Gastrocnemius medialis (tissue), 4 donors: ENCODE results near the gene ICA1L. TPM values are rescaled to one million over a fixed set of nuclear protein-coding genes. Genes with fewer than 3 reads are reported as not detected.

Source experiments
- ATAC-seq, 2 donors: fragments of 150-250 bp; one replicate each; pipeline ENCODE4 v1.9.1; 2016
- DNase-seq, 2 donors: peaks; one replicate each; pipeline ENCODE4 v3.0.0-alpha.2; 2019
- H3K27ac ChIP-seq, 4 donors: fragments of 200-600 bp; sonication (generic); 1 replicate in 1 of 4; 2 replicates in 3 of 4; pipeline ENCODE4 v1.5.1; 2016 to 2018; ENCODE audit warnings: mild to moderate bottlenecking in 2 of 4, moderate library complexity in 1 of 4
- H3K27me3 ChIP-seq, 3 donors: fragments of 200-600 bp; sonication (generic) in 2 of 3; 1 replicate in 1 of 3; 2 replicates in 2 of 3; pipeline versions ENCODE4 v1.5.1 to v1.6.0; 2016 to 2019; ENCODE audit warnings: mild to moderate bottlenecking in 1 of 3, moderate library complexity in 1 of 3
- H3K36me3 ChIP-seq, 2 donors: fragments of 200-600 bp; sonication (generic) in 1 of 2; one replicate each; pipeline ENCODE4 v1.5.1; 2017 to 2018
- H3K4me1 ChIP-seq, 2 donors: fragments of 200-600 bp; sonication (generic) in 1 of 2; one replicate each; pipeline ENCODE4 v1.5.1; 2016 to 2017; ENCODE audit warnings: mild to moderate bottlenecking in 2 of 2
- H3K4me3 ChIP-seq, 4 donors: fragments of 200-600 bp; sonication (generic) in 3 of 4; 1 replicate in 1 of 4; 2 replicates in 3 of 4; pipeline ENCODE4 v1.5.1; 2016 to 2019; ENCODE audit warnings: mild to moderate bottlenecking in 2 of 4
- H3K9me3 ChIP-seq, 3 donors: fragments of 200-600 bp; sonication (generic) in 2 of 3; 1 replicate in 1 of 3; 2 replicates in 2 of 3; pipeline ENCODE4 v1.5.1; 2016 to 2019
- POLR2A ChIP-seq, 2 donors: fragments of 450-650 bp; IDR thresholded peaks; one replicate each; pipeline ENCODE4 v1.6.1; 2017; ENCODE audit warnings: antibody characterized with exemption in 2 of 2, mild to moderate bottlenecking in 2 of 2, moderate library complexity in 2 of 2
- in situ Hi-C, 4 donors: fragments of 200-750 bp; cut with MboI; loops; one replicate each; pipeline versions ENCODE4 v1.15.0 to v1.8.0; 2017; ENCODE audit warnings: low sequenced_read_pairs in 4 of 4
- intact Hi-C: fragments of 100-400 bp; cut with DNase I; formaldehyde crosslinking; loops from one replicate; pipeline ENCODE4 v1.15.1; 2023; ENCODE audit warnings: low total_unique reads
- total RNA-seq, 4 donors: library from RNA; depleted of rRNA; stranded (reverse); fragments of >200 nt; gene quantifications; one replicate each; pipeline versions ENCODE4 v1.1.0 to v1.2.3, GENCODE V29; 2016
- TF ChIP-seq, protein P1 (sequence below), 5 experiments: fragments of 450-650 bp in 3 of 5; fragments of 200-600 bp in 2 of 5; sonication (generic) in 2 of 5; IDR thresholded peaks in 4 of 5; conservative IDR thresholded peaks in 1 of 5; 1 replicate in 4 of 5; 2 replicates in 1 of 5; pipeline ENCODE4 v1.5.1; 2016 to 2019; ENCODE audit warnings: antibody characterized with exemption in 5 of 5, mild to moderate bottlenecking in 3 of 5, moderate library complexity in 3 of 5

ICA1L gene
- total RNA-seq, 4 donors from 2014 or later, result 2.6 to 7.4 (median 4.8) TPM

DNA sequence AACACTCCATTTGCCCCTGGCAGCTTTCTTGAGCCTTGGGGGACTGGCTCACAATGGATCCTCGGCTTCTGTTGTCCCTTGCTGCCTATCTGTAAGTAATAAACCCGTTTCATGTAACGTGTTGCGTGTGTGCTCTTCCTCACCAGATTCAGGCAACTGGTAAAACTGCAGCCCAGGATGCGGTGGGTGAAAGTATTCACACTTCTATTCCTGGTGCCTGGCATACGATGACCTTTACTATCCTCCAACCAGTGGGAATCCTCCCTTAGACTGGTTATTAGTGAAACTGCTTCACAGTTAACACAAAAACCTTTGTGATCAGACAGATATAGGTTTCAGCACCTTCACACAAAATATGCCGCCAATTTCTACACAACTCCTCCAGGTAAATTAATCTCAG lies 13.6 kb upstream of the ICA1L start:
- Histone ChIP-seq H3K36me3 (peaks cover 0 to 57% of the 10 kb centered on the region in 2 donors), H3K9me3 (no peaks in the 10 kb centered on the region), H3K27ac (peak overlapping the region in 2 of 4 donors; percentile 1 to 39), H3K4me3 (no peak overlapping the region), H3K27me3 (no peaks in the 10 kb centered on the region), H3K4me1 (no peaks in the 10 kb centered on the region)
- intact Hi-C loops, result no loop called here
- no peak for ATAC-seq
- in situ Hi-C loops, result loop anchor here in 1 of 4 donors (25.0 kb wide), 1 partner anchor 298 kb away; no protein-coding TSS in a partner anchor
- no peak for DNase-seq
- TF ChIP-seq, protein P1, sequence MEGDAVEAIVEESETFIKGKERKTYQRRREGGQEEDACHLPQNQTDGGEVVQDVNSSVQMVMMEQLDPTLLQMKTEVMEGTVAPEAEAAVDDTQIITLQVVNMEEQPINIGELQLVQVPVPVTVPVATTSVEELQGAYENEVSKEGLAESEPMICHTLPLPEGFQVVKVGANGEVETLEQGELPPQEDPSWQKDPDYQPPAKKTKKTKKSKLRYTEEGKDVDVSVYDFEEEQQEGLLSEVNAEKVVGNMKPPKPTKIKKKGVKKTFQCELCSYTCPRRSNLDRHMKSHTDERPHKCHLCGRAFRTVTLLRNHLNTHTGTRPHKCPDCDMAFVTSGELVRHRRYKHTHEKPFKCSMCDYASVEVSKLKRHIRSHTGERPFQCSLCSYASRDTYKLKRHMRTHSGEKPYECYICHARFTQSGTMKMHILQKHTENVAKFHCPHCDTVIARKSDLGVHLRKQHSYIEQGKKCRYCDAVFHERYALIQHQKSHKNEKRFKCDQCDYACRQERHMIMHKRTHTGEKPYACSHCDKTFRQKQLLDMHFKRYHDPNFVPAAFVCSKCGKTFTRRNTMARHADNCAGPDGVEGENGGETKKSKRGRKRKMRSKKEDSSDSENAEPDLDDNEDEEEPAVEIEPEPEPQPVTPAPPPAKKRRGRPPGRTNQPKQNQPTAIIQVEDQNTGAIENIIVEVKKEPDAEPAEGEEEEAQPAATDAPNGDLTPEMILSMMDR (IDR thresholded peaks at IDR 0.05 in 4 of 5, conservative IDR thresholded peaks at IDR 0.05 in 1 of 5), result no peak
- no peak for TF ChIP-seq POLR2A (IDR thresholded peaks at IDR 0.05)

DNA sequence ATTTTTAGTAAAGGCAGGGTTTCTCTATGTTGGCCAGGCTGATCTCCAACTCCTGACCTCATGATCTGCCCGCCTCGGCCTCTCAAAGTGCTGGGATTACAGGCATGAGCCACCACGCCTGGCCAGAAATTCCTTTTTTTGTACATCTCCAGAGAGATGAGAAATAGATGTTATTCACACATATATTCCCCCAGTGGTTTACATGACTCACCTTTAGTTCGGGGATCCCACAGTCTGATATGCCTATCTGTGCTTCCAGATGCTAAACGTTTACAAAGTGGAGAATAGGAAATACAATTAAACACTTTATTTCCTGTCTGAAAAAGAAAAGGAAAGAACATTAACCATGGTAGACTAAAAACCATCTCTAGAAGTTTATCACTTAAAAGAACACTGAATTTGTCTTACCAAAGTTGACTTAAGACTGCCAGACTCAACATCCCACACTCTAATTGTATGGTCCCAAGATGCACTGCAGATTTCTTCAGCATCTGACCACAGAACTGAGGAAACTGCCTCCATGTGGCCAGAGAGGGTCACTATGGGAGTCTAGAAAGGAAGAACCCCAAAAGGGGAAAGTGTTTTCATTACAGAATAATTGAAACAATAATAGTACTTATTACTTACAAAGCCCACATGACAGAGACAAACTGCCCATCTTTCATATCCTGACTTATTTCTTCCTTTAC lies 12.6 kb upstream of the ICA1L start:
- intact Hi-C loops (no loop called here), in situ Hi-C loops (loop anchor here in 1 of 4 donors (25.0 kb wide), 1 partner anchor 297 kb away; no protein-coding TSS in a partner anchor)
- no peak for DNase-seq
- Histone ChIP-seq H3K27me3 (no peaks in the 10 kb centered on the region), H3K9me3 (no peaks in the 10 kb centered on the region), H3K36me3 (peaks cover 0 to 56% of the 10 kb centered on the region in 2 donors), H3K4me3 (no peak overlapping the region), H3K4me1 (no peaks in the 10 kb centered on the region), H3K27ac (no peak overlapping the region)
- ATAC-seq, result no peak
- no peak for TF ChIP-seq POLR2A (IDR thresholded peaks at IDR 0.05)
- TF ChIP-seq, protein P1 (IDR thresholded peaks at IDR 0.05 in 4 of 5, conservative IDR thresholded peaks at IDR 0.05 in 1 of 5), result no peak

DNA sequence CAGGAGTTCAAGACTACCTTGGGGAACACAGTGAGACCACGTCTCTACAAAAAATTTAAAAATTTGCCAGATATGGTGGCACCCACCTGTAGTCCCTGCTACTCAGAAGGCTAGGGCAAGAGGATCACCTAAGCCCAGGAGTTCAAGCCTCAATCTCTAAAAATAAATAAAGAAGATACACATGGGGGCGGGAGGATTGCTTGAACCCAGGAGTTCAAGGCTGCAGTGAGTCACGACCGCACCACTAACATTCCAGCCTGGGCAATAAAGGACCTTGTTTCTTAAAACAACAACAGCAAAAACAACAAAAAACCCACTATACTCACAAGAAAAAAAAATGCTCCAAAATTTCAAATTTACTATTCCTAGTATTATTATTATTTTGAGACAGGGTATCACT lies 10.0 kb upstream of the ICA1L start:
- ATAC-seq (no peak), DNase-seq (no peak)
- in situ Hi-C loops (loop anchor here in 1 of 4 donors (25.0 kb wide), 1 partner anchor 294 kb away; no protein-coding TSS in a partner anchor), intact Hi-C loops (no loop called here)
- no peaks in the 10 kb centered on the region for H3K4me1 ChIP-seq
- no peak overlapping the region for H3K27ac ChIP-seq
- TF ChIP-seq POLR2A (IDR thresholded peaks at IDR 0.05), result no peak
- TF ChIP-seq, protein P1 (IDR thresholded peaks at IDR 0.05 in 4 of 5, conservative IDR thresholded peaks at IDR 0.05 in 1 of 5), result no peak
- H3K9me3 ChIP-seq, result no peaks in the 10 kb centered on the region
- peaks cover 0 to 42% of the 10 kb centered on the region in 2 donors for H3K36me3 ChIP-seq
- H3K27me3 ChIP-seq, result no peaks in the 10 kb centered on the region
- H3K4me3 ChIP-seq, result no peak overlapping the region

DNA sequence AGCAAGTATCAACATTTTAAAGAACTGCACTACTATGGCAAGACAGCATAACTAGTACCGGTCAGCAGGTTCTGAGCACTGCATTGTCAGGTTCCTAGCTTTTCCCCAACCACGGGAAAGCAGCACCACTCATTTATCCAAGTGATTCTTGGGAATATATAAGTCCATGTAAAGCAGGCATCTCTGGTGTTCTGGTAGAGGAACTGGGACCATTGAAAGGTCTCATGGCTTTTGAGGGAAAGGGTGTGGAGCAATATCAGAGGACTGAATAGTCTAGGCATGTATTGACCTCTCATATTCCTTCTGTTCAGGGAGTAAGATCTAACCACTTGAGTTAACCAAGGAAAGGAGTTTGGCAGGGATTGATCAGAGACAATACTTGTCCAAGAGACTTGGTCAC lies 6.1 kb upstream of the ICA1L start:
- Histone ChIP-seq H3K9me3 (no peaks in the 10 kb centered on the region), H3K4me1 (no peaks in the 10 kb centered on the region), H3K4me3 (no peak overlapping the region), H3K36me3 (peaks cover 0 to 26% of the 10 kb centered on the region in 2 donors), H3K27ac (no peak overlapping the region), H3K27me3 (no peaks in the 10 kb centered on the region)
- in situ Hi-C loops (loop anchor here in 1 of 4 donors (25.0 kb wide), 1 partner anchor 290 kb away; no protein-coding TSS in a partner anchor), intact Hi-C loops (loop anchor here (10.0 kb wide), 1 partner anchor 73 kb away; no protein-coding TSS in a partner anchor)
- ATAC-seq (no peak), DNase-seq (no peak)
- TF ChIP-seq, protein P1 (IDR thresholded peaks at IDR 0.05 in 4 of 5, conservative IDR thresholded peaks at IDR 0.05 in 1 of 5), result no peak
- no peak for TF ChIP-seq POLR2A (IDR thresholded peaks at IDR 0.05)
